Upper lobe of left lung (tissue), 6 donors: ENCODE data around the gene STARD10. TPM values are rescaled to one million over a fixed set of nuclear protein-coding genes. Genes with fewer than 3 reads are reported as not detected.

Experiments
- ATAC-seq, 2 donors: fragments of 200-7000 bp; cut with Tn5 transposase; one replicate each; pipeline ENCODE4 v1.9.1; 2022; ENCODE audit warnings: mild to moderate bottlenecking in 2 of 2, moderate library complexity in 2 of 2; ENCODE audit not compliant: low FRiP score in 2 of 2
- DNase-seq, 2 donors: peaks; one replicate each; pipeline ENCODE4 v3.0.0-alpha.2; 2019 to 2020
- H3K27ac ChIP-seq, 4 donors: fragments of 200-600 bp; sonication (generic); one replicate each; pipeline ENCODE4 v1.5.1; 2016 to 2019
- H3K27me3 ChIP-seq, 4 donors: fragments of 200-600 bp; sonication (generic); one replicate each; pipeline ENCODE4 v1.5.1; 2017 to 2019
- H3K36me3 ChIP-seq, 4 donors: fragments of 200-600 bp; sonication (generic); one replicate each; pipeline ENCODE4 v1.5.1; 2016 to 2019
- H3K4me1 ChIP-seq, 4 donors: fragments of 200-600 bp; sonication (generic); one replicate each; pipeline ENCODE4 v1.5.1; 2018 to 2019
- H3K4me3 ChIP-seq, 4 donors: fragments of 200-600 bp; sonication (generic); one replicate each; pipeline ENCODE4 v1.5.1; 2017 to 2019; ENCODE audit warnings: mild to moderate bottlenecking in 2 of 4, moderate library complexity in 1 of 4
- H3K9me3 ChIP-seq, 4 donors: fragments of 200-600 bp; sonication (generic); one replicate each; pipeline ENCODE4 v1.5.1; 2018 to 2019
- CTCF ChIP-seq, 6 experiments: fragments of 450-650 bp in 4 of 6; fragments of 200-600 bp in 2 of 6; sonication (generic) in 2 of 6; IDR thresholded peaks; one replicate each; pipeline ENCODE4 v1.5.1; 2016 to 2019; ENCODE audit warnings: antibody characterized with exemption in 6 of 6
- EP300 ChIP-seq, 4 donors: sonication (generic); formaldehyde crosslinking; IDR thresholded peaks; one replicate each; pipeline ENCODE4 v1.5.1; 2017; ENCODE audit warnings: antibody characterized with exemption in 4 of 4, control low read depth in 2 of 4
- POLR2A ChIP-seq, 4 donors: fragments of 450-650 bp; IDR thresholded peaks; one replicate each; pipeline ENCODE4 v1.5.1; 2016 to 2017; ENCODE audit warnings: antibody characterized with exemption in 4 of 4, mild to moderate bottlenecking in 2 of 4
- POLR2AphosphoS5 ChIP-seq, 2 donors: sonication (generic); formaldehyde crosslinking; IDR thresholded peaks; one replicate each; pipeline ENCODE4 v1.5.1; 2017; ENCODE audit warnings: antibody characterized with exemption in 2 of 2
- WGBS, 2 donors: methylation state at CpG; one replicate each; pipeline ENCODE4 v1.1.5; 2017 to 2018; 5-methylcytosine and 5-hydroxymethylcytosine counted together
- total RNA-seq, 6 donors: library from RNA; depleted of rRNA in 4 of 6; stranded (reverse); fragments of >200 nt in 4 of 6; gene quantifications; one replicate each; pipeline versions ENCODE4 v1.1.0 to v1.2.1, GENCODE V29; 2016 to 2021
- donor health status: DM: no; HTN: no; CAD: no; lungs with moderate emphysema.
- donor health status: DM: no; HTN: yes; CAD: no; lungs with severe emphysema.

STARD10 gene
- total RNA-seq, 6 donors from 2014 or later = 93.2 to 227 (median 151) TPM

- no peaks in the 10 kb centered on the region for H3K36me3 ChIP-seq
- H3K27ac ChIP-seq = peak overlapping the region in 2 of 4 donors; percentile 40 to 81
- no peaks in the 10 kb centered on the region for H3K9me3 ChIP-seq
- H3K27me3 ChIP-seq = no peaks in the 10 kb centered on the region
- ATAC-seq (no peak), DNase-seq (peak in 1 of 2 donors; percentile 45)
- H3K4me1 ChIP-seq = peaks cover 32 to 70% (median 63%) of the 10 kb centered on the region in 4 donors
- no peak overlapping the region for H3K4me3 ChIP-seq
- WGBS, 2 donors = 77 to 78% methylated on average over 7 to 10 of the region's 10 CpGs
- TF ChIP-seq EP300 (IDR thresholded peaks at IDR 0.05) (no peak), POLR2A (IDR thresholded peaks at IDR 0.05) (no peak), CTCF (IDR thresholded peaks at IDR 0.05) (no peak), POLR2AphosphoS5 (IDR thresholded peaks at IDR 0.05) (no peak)
Observed at GRCh38 chr11:72789493-72790131, 4.2 kb downstream of the STARD10 start.

GRCh38 chr11:72788241-72788640 lies 5.6 kb downstream of the STARD10 start:
- peak overlapping the region in 2 of 4 donors; percentile 81 to 83 for H3K27ac ChIP-seq
- ATAC-seq (peak in 1 of 2 donors; percentile 22), DNase-seq (no peak)
- H3K4me1 ChIP-seq = peaks cover 25 to 62% (median 54%) of the 10 kb centered on the region in 4 donors
- H3K27me3 ChIP-seq = no peaks in the 10 kb centered on the region
- no peak overlapping the region for H3K4me3 ChIP-seq
- TF ChIP-seq POLR2A (IDR thresholded peaks at IDR 0.05) (no peak), POLR2AphosphoS5 (IDR thresholded peaks at IDR 0.05) (no peak), EP300 (IDR thresholded peaks at IDR 0.05) (no peak), CTCF (IDR thresholded peaks at IDR 0.05) (no peak)
- 56 to 75% methylated on average over 7 of the region's 7 CpGs for WGBS, 2 donors
- no peaks in the 10 kb centered on the region for H3K36me3 ChIP-seq
- H3K9me3 ChIP-seq = no peaks in the 10 kb centered on the region

- peak in 1 of 2 donors; percentile 31 for ATAC-seq
- Histone ChIP-seq H3K4me1 (peaks cover 20 to 58% (median 48%) of the 10 kb centered on the region in 4 donors), H3K27ac (peak overlapping the region; percentile 60 to 83 (median 71)), H3K36me3 (no peaks in the 10 kb centered on the region), H3K4me3 (no peak overlapping the region), H3K9me3 (no peaks in the 10 kb centered on the region), H3K27me3 (no peaks in the 10 kb centered on the region)
- DNase-seq = peak in 1 of 2 donors; percentile 58
- TF ChIP-seq CTCF (IDR thresholded peaks at IDR 0.05) (peak in 3 of 6 experiments; percentile 20 to 36 (median 35)), POLR2A (IDR thresholded peaks at IDR 0.05) (no peak), POLR2AphosphoS5 (IDR thresholded peaks at IDR 0.05) (no peak)
- WGBS, 2 donors = 45 to 51% methylated on average over 12 of the region's 16 CpGs
Observed at GRCh38 chr11:72787216-72788104, 6.4 kb downstream of the STARD10 start.

GRCh38 chr11:72786305-72787215 lies 7.3 kb downstream of the STARD10 start:
- Histone ChIP-seq H3K4me3 (no peak overlapping the region), H3K27ac (peak overlapping the region; percentile 60 to 83 (median 71)), H3K27me3 (no peaks in the 10 kb centered on the region), H3K4me1 (peaks cover 25 to 63% (median 53%) of the 10 kb centered on the region in 4 donors), H3K36me3 (no peaks in the 10 kb centered on the region), H3K9me3 (no peaks in the 10 kb centered on the region)
- DNase-seq = peak in 1 of 2 donors; percentile 92
- TF ChIP-seq CTCF (IDR thresholded peaks at IDR 0.05) (peak in 2 of 6 experiments; percentile 21 to 26), POLR2AphosphoS5 (IDR thresholded peaks at IDR 0.05) (no peak), POLR2A (IDR thresholded peaks at IDR 0.05) (peak in 1 of 4 donors; percentile 24), EP300 (IDR thresholded peaks at IDR 0.05) (peak in 1 of 4 donors; percentile 10)
- peak; percentile 40 to 86 for ATAC-seq
- WGBS, 2 donors = 55 to 61% methylated on average over 7 to 8 of the region's 8 CpGs
